ENCODE results near the gene ERCC5.

Gene ERCC5

DNA sequence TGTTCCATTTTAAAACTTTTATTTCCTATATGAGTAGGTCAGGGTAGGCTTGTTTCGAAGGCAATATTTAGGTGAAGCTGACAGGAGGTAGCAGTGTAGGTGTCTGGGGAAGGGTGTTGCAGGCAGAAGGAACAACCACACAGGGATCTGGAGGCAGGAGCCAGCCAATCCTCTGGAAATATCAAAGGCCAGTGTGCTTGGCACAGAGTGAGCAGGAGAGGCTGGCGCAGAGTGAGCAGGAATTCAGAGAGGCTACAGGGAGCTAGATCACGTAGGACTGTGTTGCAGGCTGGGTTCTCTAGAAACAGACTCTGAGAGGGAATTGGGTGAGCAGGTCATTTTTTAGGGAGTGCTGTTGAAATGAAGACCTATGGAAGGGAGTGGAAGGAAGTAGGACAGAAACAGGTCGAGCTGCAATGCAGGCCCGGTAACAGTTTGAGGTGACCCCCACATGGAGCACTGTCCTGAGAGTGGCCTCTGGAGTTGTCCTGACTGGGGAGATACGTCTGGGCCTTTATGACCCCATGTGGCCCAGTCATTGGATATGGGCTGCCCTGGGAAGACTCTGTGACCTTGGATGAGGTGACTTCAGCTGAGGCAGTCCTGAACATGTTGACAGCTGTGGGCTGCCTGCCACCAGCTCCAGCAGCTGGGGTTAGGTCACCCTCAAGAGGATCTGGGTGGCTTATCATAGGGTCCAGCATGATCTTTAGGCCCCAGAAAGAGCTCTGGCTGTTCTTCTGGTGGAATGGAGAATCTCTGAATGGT, 51.7 kb downstream of the ERCC5 start:
- no peak for DNase-seq

- DNase-seq, result no peak
These were observed 54.4 kb downstream of the ERCC5 start for GRCh38 chr13:102900193-102900608.

GRCh38 chr13:102901056-102901455, 55.2 kb downstream of the ERCC5 start:
- no peak for DNase-seq

DNA sequence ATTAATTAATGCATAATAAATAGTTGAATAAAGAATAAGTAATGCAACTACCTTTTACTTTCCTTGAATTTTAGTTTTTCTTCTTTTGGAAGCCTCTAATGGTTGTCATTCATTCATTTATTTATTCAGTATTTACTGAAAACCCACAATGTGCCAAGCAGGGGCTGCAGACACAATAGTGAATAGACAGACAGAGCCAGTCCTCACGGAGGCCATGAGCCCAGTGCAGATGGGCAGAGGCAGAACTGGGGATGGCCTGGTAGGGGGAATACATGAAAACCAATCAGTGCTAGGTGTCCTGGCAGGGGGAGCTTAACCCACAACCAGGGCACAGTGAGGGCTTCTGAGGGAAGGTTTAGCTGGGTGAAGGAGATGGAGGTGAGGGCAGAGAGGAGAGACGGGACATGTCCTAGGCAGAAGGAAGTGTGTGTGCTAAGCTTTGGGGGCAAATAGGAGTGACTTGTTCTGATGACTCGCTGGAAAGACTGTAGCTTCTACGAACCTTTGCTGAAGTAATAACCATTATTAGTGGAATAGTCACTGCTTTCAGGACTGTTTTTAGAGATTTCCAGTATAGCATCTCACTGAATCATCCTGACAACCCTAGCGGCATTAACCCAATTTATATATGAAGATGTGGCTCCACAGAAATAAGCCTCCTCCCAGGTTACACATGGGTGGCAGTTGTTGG, 55.9 kb downstream of the ERCC5 start:
- no peak for DNase-seq

DNA sequence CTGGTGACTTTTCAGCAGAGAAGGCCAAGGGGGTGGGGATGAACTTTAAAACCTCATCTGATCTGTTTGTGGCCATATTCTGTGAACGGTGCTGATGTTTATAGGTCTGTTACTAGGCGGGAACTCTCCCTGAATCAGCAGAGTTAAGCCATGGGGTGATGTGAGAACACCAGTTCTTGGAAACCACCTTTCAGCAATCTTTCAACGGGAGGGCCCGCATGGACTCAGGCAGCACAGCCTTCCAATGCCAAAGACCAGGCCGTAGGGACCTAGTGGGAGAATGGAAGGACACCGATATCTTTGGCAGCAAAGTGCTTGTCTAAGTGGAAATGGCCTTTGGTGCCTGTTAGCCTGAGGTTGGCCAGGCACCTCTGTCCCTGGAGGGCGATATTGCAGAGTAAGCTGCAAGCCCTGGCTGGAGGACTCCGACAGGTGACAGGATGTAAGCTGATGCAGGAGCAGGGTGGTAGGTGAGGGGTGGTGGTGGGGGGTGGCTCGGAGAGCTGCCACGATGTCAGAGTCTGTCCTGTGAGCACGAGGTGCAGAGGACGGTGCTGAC, 57.0 kb downstream of the ERCC5 start:
- no peak for DNase-seq

DNA sequence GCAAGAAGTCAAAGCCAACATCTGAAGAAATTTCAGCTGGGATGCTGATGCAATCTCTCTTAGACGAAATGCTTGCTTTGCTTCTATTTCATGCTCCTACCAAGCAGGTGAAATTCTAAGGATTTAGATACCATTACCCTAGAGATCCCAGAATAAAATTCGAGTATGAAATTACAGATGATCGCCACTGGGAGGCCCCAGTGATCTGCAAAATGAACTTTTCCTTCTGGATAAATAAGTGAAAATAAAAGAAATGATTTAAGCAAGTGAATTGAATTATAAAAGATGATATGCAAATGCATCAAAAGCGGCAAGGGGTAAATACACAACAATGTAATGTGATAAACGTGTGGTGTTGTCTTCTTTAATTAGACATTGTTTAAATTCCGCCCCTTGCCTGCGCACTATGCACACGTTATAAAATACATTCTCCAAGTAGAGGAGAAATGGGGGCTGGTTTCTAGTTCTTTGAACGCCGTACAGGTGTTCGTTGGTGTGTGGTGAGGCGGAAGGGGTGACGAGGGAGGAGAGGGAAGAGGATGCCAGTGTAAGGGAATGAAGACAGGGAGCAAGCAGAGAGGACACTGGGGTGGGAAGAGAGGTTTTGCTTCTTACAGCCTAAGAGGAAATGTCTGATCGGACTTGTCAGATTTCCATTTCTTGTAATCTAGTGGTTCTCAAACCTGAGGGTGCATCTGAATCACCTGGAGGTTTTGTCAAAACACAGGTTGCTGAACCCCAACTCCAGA, 58.0 kb downstream of the ERCC5 start:
- no peak for DNase-seq

DNA sequence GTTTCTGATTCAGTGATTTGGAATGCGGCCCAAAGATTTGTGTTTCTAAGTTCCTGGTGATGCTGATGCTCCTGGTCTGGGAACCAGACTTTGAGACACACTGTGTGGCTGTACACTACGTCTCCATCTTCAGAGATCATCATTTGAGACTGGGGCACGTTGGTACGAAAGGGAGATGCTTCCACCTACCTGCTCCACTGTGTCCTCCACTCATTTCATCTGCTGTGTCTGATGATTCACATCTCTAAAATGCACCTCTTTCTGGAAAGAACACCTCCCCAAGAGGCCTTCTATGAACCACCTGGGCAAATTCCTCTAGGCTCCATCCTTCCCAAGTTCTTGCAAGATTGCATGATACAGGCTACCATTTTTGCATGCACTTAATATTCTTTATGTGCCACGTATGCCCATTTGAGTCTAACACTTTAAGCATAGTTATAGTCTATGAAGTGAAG, 58.6 kb downstream of the ERCC5 start:
- no peak for DNase-seq

DNA sequence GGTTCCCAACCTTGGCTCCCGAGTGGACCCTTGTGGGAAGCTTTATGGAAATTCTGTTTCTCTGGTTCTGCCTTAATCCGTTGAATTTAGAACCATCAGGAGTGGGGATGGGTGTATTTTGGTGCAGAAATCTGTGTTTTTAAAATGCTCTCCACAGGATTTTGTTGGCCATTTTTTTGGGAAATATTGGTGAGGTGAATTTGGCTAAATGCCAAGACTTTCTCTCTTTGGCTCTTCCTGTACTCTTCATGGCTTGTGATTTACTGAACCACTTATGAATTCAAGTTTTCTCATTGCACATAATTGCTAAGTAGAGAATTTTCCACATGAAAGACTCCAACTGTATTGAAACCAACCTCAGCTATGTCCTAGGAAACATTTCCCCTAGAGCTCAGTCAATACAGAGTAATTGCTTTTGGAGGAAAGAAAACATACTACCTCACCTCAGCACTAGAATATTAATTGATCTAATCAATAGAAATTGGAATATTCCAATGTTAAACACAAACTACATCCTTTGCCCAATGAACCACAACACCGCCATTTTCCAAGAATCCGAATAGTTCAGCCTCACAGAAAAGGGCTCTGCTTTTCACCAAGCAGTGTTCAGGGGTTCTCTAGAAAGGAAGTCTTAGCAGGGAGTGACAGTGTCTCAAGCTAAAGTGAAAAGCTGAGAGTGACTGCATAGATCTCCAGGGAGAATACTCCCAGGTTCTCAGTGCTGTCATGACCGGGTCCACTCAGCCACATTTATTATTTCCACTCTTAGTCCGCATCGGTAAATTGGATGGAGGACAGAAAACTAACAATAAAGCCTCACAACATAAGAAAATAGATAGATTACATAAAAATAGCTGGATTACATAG, 60.3 kb downstream of the ERCC5 start:
- no peak for DNase-seq

- peak; percentile 49 for DNase-seq
These were observed 61.4 kb downstream of the ERCC5 start for GRCh38 chr13:102907016-102907756.

GRCh38 chr13:102907886-102908515, 62.2 kb downstream of the ERCC5 start:
- DNase-seq, result peak; percentile 45

DNA sequence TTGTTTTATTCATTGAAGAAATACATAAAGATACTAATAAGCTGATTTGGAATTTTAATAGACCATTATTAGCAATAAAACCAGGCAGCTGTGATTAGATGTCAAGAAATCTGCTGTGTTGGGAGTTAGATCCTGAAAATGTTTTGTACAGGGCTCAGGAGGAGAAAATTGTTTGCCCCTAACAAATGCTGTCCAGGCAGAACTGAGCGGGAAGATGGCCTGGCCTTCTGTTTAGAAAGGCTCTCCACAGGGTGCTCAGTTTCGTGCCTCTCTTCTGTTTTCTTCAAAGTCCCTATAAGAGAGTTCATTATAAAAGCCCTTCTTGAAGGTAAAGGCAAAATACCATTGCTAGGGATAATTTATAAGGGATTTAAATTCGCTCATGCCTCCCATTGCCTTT, 64.1 kb downstream of the ERCC5 start:
- DNase-seq, result no peak

- DNase-seq, result no peak
These were observed 65.5 kb downstream of the ERCC5 start for GRCh38 chr13:102911336-102911735.

DNA sequence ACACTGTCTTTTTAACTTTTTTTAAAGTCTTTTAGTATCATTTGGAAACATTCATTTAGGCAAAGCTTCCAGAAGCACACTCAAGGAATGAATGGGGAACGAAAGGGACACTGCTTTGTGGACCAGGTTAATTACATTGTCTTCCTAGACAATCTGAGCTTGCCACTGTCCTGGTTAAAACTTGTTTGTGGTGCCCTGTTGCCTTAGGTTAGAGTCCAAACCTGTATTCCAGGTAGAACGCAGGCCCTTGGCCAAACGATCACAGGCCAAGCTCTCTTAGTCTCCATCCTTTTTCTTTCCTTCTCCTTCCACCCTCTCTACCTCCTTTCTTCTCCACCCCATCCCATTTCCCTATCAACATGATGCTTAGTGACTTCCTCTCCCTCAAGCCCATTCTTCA, 66.8 kb downstream of the ERCC5 start:
- no peak for DNase-seq

DNA sequence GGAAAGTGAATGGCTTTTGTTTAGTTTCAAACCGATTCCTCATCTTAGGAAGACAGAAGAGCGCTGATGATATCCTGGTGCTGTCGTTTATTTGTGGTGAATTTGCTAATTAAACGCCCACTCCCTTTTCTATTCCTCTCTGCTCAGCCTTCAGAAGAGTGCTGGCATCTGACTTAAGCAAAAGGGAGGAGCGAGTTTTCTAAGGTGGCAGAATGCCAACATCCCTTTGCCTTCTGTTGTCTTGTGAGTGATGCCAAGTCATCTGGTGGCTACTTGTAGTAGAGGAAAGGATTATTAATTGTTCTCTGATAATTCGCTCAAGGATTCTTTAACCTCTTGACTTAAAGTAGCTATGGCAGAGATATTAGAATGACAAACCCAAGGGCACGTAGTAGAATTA, 68.1 kb downstream of the ERCC5 start:
- no peak for DNase-seq

- DNase-seq, result no peak
These were observed 68.6 kb downstream of the ERCC5 start for GRCh38 chr13:102914339-102914930.

DNA sequence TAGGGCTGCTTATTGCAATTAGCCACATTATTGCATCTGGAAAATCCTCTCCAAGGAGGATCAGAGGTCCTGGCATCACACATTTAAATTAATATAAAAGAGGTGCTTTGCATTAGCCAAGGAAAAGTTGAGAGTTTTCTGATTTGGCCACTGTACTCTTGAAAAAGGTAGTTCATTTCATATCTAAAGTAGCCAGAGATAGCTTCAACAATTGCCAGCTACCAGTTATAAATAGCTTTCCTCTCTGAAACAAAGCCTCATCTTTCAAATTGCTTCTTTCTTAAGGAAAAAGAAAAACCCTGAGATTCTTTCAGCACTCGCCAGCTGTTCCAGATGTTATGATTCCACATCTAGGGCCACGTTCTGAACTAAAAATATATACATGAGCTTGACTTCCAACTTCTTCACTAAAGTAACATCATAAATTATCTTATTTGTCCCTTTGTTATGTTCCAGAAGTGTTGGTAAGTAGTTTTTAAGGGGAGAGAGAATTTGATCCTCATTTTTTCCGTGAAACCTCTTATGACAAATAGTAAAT, 69.6 kb downstream of the ERCC5 start:
- DNase-seq, result no peak

- no peak for DNase-seq
These were observed 71.2 kb downstream of the ERCC5 start for GRCh38 chr13:102917019-102917418.

- DNase-seq, result no peak
These were observed 76.4 kb downstream of the ERCC5 start for GRCh38 chr13:102922184-102922583.
